CD14-positive monocyte (primary cell): ENCODE results near the gene FKBP15. TPM values are rescaled to one million over a fixed set of nuclear protein-coding genes. Genes with fewer than 3 reads are reported as not detected.

Experiments
- DNase-seq, 3 donors: peaks; one replicate each; pipeline ENCODE4 v3.0.0-alpha.2; 2011 to 2022
- H2AFZ ChIP-seq: 2 replicates; pipeline ENCODE4 v1.6.0; 2012; ENCODE audit warnings: mild to moderate bottlenecking, low read depth, low read length, inconsistent platforms; ENCODE audit not compliant: insufficient read depth, poor library complexity, severe bottlenecking
- H3K27ac ChIP-seq, 2 donors: 1 replicate in 1 of 2; 2 replicates in 1 of 2; pipeline ENCODE4 v1.5.1; 2012 to 2013; ENCODE audit warnings: low read length in 2 of 2, control low read depth in 1 of 2, inconsistent platforms in 1 of 2, low read depth in 1 of 2, mild to moderate bottlenecking in 1 of 2
- H3K27me3 ChIP-seq, 2 donors: one replicate each; pipeline versions ENCODE4 v1.6.0 to v1.6.1; 2011 to 2013; ENCODE audit warnings: low read length in 2 of 2; ENCODE audit not compliant: control insufficient read depth in 2 of 2, insufficient read depth in 2 of 2
- H3K36me3 ChIP-seq, 2 donors: replicated peaks in 1 of 2; 1 replicate in 1 of 2; 2 replicates in 1 of 2; pipeline versions ENCODE4 v1.5.1 to v1.6.1; 2012 to 2013; ENCODE audit warnings: low read length in 2 of 2, control low read depth in 1 of 2, inconsistent platforms in 1 of 2, mild to moderate bottlenecking in 1 of 2; ENCODE audit not compliant: insufficient read depth in 2 of 2, control insufficient read depth in 1 of 2
- H3K4me1 ChIP-seq, 2 donors: 1 replicate in 1 of 2; 2 replicates in 1 of 2; pipeline versions ENCODE4 v1.5.1 to v1.6.1; 2012 to 2013; ENCODE audit warnings: low read length in 2 of 2, control low read depth in 1 of 2, inconsistent platforms in 1 of 2, mild to moderate bottlenecking in 1 of 2, moderate library complexity in 1 of 2; ENCODE audit not compliant: insufficient read depth in 2 of 2, control insufficient read depth in 1 of 2
- H3K4me2 ChIP-seq: replicated peaks from 2 replicates; pipeline ENCODE3; 2012; ENCODE audit warnings: low read length, moderate library complexity, mild to moderate bottlenecking; ENCODE audit not compliant: poor library complexity, severe bottlenecking; ENCODE audit errors: extremely low read depth
- H3K4me3 ChIP-seq, 3 experiments: fragments of 200-600 bp in 1 of 3; sonication (generic) in 1 of 3; replicated peaks in 1 of 3; 1 replicate in 2 of 3; 2 replicates in 1 of 3; pipeline ENCODE4 v1.5.1; 2011 to 2013; ENCODE audit warnings: low read length in 3 of 3, mild to moderate bottlenecking in 3 of 3, control low read depth in 2 of 3, low read depth in 2 of 3, inconsistent platforms in 1 of 3, moderate library complexity in 1 of 3
- H3K79me2 ChIP-seq: 2 replicates; pipeline ENCODE4 v1.6.0; 2012; ENCODE audit warnings: mild to moderate bottlenecking, control low read depth, inconsistent platforms, low read length, moderate library complexity; ENCODE audit not compliant: insufficient read depth
- H3K9ac ChIP-seq: 2 replicates; pipeline ENCODE4 v1.6.0; 2017; ENCODE audit warnings: low read length, mild to moderate bottlenecking; ENCODE audit not compliant: insufficient read depth, poor library complexity, severe bottlenecking
- H3K9me3 ChIP-seq, 2 donors: replicated peaks in 1 of 2; 1 replicate in 1 of 2; 2 replicates in 1 of 2; pipeline versions ENCODE4 v1.5.1 to v1.6.1; 2012 to 2013; ENCODE audit warnings: low read length in 2 of 2, control low read depth in 1 of 2; ENCODE audit not compliant: control insufficient read depth in 1 of 2, insufficient read depth in 1 of 2
- H4K20me1 ChIP-seq: 2 replicates; pipeline ENCODE4 v1.6.0; 2012; ENCODE audit warnings: mild to moderate bottlenecking, low read length, control low read depth, moderate library complexity; ENCODE audit not compliant: insufficient read depth
- H3K27ac Mint-ChIP-seq, 7 donors: one replicate each; pipeline ENCODE4 v1.8.0; 2020; ENCODE audit warnings: mild to moderate bottlenecking in 7 of 7, mixed read lengths in 7 of 7, moderate library complexity in 6 of 7, inconsistent platforms in 2 of 7
- H3K27me3 Mint-ChIP-seq, 3 donors: one replicate each; pipeline ENCODE4 v1.8.0; 2021 to 2022; ENCODE audit warnings: low read depth in 3 of 3, mild to moderate bottlenecking in 3 of 3, mixed read lengths in 3 of 3, moderate library complexity in 3 of 3, inconsistent platforms in 1 of 3
- H3K36me3 Mint-ChIP-seq, 2 donors: one replicate each; pipeline ENCODE4 v1.8.0; 2020; ENCODE audit warnings: mixed read lengths in 2 of 2, inconsistent platforms in 1 of 2, mild to moderate bottlenecking in 1 of 2
- H3K4me1 Mint-ChIP-seq: one replicate; pipeline ENCODE4 v1.8.0; 2020; ENCODE audit warnings: mild to moderate bottlenecking, mixed read lengths
- H3K4me3 Mint-ChIP-seq, 2 donors: one replicate each; pipeline ENCODE4 v1.8.0; 2020; ENCODE audit warnings: mild to moderate bottlenecking in 2 of 2, mixed read lengths in 2 of 2, moderate library complexity in 1 of 2
- H3K9me3 Mint-ChIP-seq, 7 donors: one replicate each; pipeline ENCODE4 v1.8.0; 2020 to 2022; ENCODE audit warnings: mixed read lengths in 7 of 7, mild to moderate bottlenecking in 6 of 7, moderate library complexity in 6 of 7, inconsistent platforms in 2 of 7
- CTCF ChIP-seq: fragments of 200-600 bp; IDR thresholded peaks from one replicate; pipeline ENCODE4 v1.8.0; 2022; ENCODE audit warnings: antibody characterized with exemption, mild to moderate bottlenecking
- WGBS: methylation state at CpG from one replicate; pipeline ENCODE4 v1.1.5; 2013; ENCODE audit warnings: missing lambda C conversion rate; ENCODE audit not compliant: insufficient coverage; 5-methylcytosine and 5-hydroxymethylcytosine counted together
- intact Hi-C, 2 donors: fragments of 100-400 bp; cut with micrococcal nuclease; formaldehyde crosslinking; loops; one replicate each; pipeline versions ENCODE4 v1.15.0 to v1.15.1; 2023
- polyA plus RNA-seq, 3 donors: library from polyadenylated mRNA; depleted of rRNA in 1 of 3; unstranded in 2 of 3; stranded (reverse) in 1 of 3; fragments of 300-500 nt in 2 of 3; fragments of >200 nt in 1 of 3; fragmentation: Illumina TruSeq in 2 of 3; gene quantifications; 1 replicate in 2 of 3; 2 replicates in 1 of 3; pipeline ENCODE4 v1.2.3, GENCODE V29; 2012 to 2021

Gene FKBP15
- polyA plus RNA-seq, 3 donors: 32.3 to 120 (median 55.7) TPM

- H2AFZ ChIP-seq: no peak overlapping the region
- Mint-ChIP-seq H3K4me3 (no peak overlapping the region), H3K4me1 (peaks cover 51% of the 10 kb centered on the region), H3K27me3 (no peaks in the 10 kb centered on the region), H3K27ac (peak overlapping the region in 4 of 7 donors; percentile 30 to 86 (median 72)), H3K9me3 (no peaks in the 10 kb centered on the region), H3K36me3 (peaks cover 78 to 79% of the 10 kb centered on the region in 2 donors)
- WGBS: 97% methylated on average over 3 of the region's 4 CpGs
- peak overlapping the region in 1 of 2 donors; percentile 92 for H3K27ac ChIP-seq
- peaks cover 34 to 46% of the 10 kb centered on the region in 2 donors for H3K4me1 ChIP-seq
- intact Hi-C loops: loop anchor here (5.0 kb wide), 1 partner anchor 33 kb away; the partner anchor contains the start of gene SLC31A2 (in 2 of the 2)
- H3K79me2 ChIP-seq: peaks cover 71% of the 10 kb centered on the region
- DNase-seq: no peak
- H3K9me3 ChIP-seq: no peaks in the 10 kb centered on the region
- H3K9ac ChIP-seq: no peak overlapping the region
- no peak overlapping the region for H3K4me2 ChIP-seq
- peaks cover 75 to 76% of the 10 kb centered on the region in 2 donors for H3K36me3 ChIP-seq
- peaks cover 24% of the 10 kb centered on the region for H4K20me1 ChIP-seq
- no peaks in the 10 kb centered on the region for H3K27me3 ChIP-seq
- TF ChIP-seq CTCF: no peak
- no peak overlapping the region for H3K4me3 ChIP-seq
These were observed 35.8 kb downstream of the FKBP15 start for GRCh38 chr9:113185271-113185670.

GRCh38 chr9:113184539-113184938, 36.5 kb downstream of the FKBP15 start:
- H3K36me3 ChIP-seq: peaks cover 78% of the 10 kb centered on the region in 2 donors
- H3K79me2 ChIP-seq: peaks cover 69% of the 10 kb centered on the region
- peaks cover 30 to 39% of the 10 kb centered on the region in 2 donors for H3K4me1 ChIP-seq
- no peaks in the 10 kb centered on the region for H3K9me3 Mint-ChIP-seq
- H3K27ac Mint-ChIP-seq: peak overlapping the region in 6 of 7 donors; percentile 1 to 86 (median 42)
- H3K27ac ChIP-seq: peak overlapping the region in 1 of 2 donors; percentile 92
- no CpG with 5 or more reads among the region's 2 CpGs for WGBS
- peaks cover 46% of the 10 kb centered on the region for H3K4me1 Mint-ChIP-seq
- H3K27me3 ChIP-seq: no peaks in the 10 kb centered on the region
- H3K9ac ChIP-seq: no peak overlapping the region
- H3K36me3 Mint-ChIP-seq: peaks cover 79% of the 10 kb centered on the region in 2 donors
- no peaks in the 10 kb centered on the region for H3K27me3 Mint-ChIP-seq
- no peak overlapping the region for H2AFZ ChIP-seq
- no peak overlapping the region for H3K4me3 Mint-ChIP-seq
- intact Hi-C loops: no loop called here
- DNase-seq: peak in 2 of 3 donors; percentile 15 to 58
- peaks cover 30% of the 10 kb centered on the region for H4K20me1 ChIP-seq
- no peak overlapping the region for H3K4me3 ChIP-seq
- H3K4me2 ChIP-seq: no peak overlapping the region
- no peak for TF ChIP-seq CTCF
- no peaks in the 10 kb centered on the region for H3K9me3 ChIP-seq
